ENCODE results near the gene KRT27.
A peak's percentile ranks its signal among the peaks of the same experiment; 100 is the strongest.

Gene KRT27

DNA sequence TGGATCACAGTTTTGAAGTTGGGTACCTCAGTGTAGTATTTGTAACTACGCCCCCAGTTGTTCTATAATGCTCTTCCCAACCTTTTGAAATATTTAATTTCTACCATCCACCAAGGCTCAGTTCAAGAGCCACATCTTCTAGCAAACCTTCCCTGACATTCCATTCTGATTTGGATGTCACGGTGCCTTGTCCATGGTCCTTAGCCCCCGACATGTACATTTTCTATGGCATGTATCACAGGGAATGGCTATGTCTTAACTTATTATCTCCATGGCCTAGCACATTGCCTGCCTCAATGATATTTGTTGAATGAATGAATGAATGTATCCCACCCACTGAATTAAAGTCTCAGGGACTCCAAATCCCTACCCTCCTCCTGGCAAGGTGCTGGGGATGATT, 23.8 kb upstream of the KRT27 start:
- DNase-seq: no peak

DNA sequence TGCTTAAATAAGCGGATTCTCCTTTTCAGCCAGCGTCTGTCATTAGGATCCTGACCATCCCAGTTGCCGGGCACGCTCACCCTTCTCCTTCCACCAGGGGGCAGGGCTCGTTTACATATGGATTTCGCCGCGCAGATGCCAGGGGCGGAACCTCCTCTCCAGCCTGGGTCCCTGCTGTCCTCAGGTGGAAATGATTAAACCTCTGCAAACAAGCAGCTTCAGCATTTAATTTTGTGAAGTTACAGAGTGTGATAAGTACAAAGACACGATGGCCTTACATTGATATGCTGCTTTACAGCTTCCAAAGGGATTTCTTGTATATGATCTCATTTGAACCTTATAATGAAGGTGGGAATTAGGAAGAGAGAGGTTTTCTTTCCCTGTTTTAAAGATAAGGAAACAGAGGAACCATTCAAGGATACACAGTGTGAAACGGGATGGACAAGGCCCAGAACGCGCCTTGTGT, 21.3 kb upstream of the KRT27 start:
- peak; percentile 77 for DNase-seq

DNA sequence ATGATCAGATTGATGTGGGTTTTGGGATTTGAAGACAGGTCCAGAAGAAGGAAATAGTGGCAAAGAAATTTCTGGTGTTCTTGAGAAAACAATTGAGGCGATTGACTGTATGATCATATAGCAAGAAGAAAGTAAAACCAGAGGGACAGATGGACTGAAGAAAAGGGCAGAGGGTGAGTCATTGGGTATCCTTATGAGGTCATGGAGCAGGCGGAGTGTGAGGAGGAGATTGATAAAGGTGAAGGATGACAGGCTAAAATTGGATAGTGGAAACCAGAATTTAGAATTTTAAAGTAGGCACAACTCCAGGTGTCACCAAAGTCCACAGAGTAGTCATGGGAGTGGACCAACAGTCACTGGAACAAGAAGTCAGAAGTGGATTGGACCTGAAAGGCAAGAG, 18.8 kb upstream of the KRT27 start:
- DNase-seq: no peak

DNA sequence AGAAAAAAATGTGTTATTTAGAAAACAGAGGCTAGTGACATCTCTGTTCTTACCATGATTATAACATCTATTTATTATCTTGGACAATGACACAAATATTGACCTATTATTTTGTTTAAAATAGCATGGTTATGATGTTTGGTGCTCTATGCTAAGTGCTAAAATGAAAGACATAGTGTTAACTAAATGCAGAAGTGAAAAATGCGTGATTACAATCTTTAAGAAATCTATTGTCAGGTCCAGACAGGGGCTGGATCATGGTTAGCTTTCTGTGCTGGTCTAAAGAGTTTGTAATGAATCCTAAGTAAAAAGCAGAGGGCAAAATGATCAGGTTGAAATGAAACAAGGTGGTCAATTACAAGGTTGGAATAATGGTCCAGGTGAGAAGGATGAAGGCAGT, 18.0 kb upstream of the KRT27 start:
- no peak for DNase-seq

DNA sequence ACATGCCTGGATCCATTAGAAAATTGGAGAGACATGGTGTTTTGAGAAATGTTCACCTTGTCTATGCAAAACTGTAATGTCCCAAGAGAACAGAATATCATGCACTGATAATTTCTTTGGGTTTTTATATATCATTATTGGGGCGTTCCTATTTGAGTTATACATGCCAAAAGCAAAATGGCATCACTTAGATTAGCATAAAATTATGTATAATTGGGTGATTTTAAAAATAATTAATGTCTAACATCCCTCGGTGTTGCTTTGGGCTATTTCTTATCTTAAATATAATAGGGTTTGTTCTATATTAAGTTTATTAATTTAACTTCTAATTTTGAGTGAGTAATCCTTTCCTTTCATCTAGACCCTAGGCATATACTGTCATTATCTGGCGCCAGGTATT, 17.5 kb upstream of the KRT27 start, which contains the start of gene KRT28:
Gene KRT28, minus strand, starts transcription at position 101 of the 400 bp plus-strand sequence. Its CDS starts 66 bp downstream, at position 35.
- DNase-seq: no peak

DNA sequence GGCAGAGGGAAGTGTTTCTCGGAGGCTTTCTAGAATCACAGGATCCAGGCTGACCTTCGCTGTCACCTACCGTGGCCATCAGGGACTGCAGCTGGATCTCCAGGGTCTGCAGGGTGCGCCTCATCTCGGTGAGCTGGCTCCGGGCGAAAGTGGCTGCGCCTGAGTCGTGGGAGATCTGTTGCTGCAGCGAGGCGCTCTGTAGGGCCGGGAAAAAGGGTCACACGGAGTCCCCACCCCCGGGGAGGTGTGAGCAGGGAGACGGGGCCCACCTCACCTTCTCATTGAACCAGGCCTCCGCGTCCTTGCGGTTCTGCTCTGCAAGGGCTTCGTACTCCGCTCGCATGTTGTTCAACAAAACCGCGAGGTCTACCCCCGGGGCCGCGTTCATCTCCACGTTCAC, 14.5 kb upstream of the KRT27 start:
- DNase-seq: no peak

DNA sequence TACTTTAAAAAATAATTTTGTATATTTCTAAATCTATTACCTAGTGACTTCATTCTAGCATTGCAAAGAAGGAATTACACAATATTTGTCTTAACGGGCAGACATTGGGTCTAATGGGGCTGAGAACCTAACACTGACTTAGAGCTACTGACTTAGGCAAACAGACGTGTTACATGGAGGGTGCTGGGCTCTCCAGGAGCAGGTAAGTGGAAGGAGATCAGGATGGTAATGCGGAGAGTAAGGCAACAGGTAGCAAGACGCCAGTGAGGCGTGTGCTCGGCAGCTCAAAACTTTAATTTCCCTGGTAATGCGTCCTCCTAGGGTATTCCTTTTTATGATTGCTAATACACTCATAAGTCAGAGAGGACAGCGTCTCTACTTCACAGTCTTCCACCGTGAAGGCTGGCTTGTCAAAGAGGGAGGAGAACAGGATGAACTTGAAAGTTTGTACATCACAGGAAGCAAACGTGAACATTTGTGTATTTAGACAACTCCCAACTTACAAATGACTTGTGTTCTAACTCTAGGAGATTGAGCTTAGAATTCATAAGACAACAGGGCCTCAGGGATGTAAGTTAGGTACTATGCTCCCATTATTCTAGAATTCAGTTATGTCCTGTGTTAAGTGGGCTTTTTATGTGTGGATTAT, 12.8 kb upstream of the KRT27 start:
- DNase-seq: no peak

DNA sequence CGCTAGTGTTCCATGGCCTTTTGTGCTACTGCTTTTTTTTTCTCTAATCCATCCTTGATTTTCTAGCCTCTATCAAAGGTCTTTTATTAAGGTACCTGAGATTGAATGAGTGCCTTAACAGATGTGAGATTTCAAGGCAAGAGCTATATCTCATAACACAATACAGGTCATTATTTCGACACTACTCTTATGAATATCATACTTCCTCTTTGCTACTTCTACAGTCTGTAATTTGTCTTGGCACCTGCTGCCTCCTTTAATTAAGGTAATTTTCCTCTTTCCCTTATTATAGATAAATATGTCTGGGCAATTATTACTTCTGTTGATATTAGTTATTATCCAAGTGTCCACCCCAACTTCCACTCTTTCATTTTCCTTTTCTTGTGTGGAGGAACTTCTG, 12.1 kb upstream of the KRT27 start:
- DNase-seq: no peak

DNA sequence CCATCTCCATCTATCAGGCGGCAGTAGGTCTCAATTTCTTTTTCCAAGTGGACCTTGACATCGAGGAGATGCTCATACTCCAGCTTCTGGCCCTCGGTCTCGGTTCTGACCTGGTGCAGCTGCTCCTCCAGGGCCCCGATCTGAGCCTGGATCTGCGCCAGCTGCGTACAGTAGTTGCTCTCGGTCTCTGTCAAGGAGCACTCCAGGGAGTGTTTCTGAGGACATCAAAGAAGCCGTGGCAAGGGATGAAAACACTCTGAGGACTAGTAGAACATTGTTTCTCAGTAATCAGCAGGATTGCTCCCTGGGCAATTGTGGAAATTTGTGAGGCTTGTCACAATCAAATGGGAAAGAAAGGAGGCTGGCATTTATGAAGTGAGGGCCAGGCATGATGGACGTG, 11.5 kb upstream of the KRT27 start:
- no peak for DNase-seq

DNA sequence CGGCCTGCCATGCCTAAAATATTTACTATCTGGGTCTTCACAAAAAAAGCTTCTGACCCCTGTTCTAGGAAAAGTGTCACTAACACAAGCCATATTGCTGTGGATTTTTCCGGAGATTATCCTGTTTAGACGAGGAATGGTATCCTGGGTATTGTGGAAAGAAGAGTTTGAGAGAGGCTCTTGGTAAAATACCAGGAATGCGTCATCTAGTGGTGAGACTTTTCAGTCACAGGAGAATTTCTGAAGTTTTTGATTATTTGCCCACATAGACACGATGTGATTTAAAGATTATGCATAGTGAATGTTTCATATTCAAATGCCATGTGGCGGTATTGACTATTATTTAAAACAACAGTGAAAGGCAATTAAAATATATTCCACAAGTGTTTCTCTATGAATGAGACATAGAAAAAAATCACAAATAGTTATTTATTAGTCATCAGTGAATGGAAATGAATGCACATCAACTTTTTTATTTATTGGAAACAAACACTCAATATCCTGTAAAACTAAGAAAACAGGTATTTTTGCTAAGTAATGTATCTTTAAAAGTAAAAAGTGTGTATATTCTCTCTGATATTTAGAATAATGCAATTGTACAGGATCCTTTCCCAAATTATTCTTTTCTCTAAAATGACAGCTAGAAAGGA, 9.6 kb upstream of the KRT27 start:
- peak; percentile 52 for DNase-seq

DNA sequence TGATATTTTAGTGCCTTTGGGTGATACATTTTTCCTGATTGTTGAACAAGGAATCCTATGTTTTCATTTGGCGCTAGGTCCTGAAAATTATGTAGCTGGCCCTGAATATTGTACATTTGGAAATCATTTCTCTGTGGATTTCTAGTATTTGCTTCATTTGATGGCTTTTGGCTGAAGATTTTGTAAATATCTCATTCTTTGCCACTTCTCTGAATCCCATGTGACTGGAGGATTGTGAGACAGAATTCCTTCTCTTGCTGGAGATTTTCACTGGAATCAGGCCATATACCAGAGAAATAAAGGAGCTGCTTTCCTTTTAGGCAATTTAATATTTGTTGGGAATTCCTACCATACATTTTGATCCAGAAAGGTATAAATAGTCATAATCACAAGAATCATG, 8.8 kb upstream of the KRT27 start:
- no peak for DNase-seq

DNA sequence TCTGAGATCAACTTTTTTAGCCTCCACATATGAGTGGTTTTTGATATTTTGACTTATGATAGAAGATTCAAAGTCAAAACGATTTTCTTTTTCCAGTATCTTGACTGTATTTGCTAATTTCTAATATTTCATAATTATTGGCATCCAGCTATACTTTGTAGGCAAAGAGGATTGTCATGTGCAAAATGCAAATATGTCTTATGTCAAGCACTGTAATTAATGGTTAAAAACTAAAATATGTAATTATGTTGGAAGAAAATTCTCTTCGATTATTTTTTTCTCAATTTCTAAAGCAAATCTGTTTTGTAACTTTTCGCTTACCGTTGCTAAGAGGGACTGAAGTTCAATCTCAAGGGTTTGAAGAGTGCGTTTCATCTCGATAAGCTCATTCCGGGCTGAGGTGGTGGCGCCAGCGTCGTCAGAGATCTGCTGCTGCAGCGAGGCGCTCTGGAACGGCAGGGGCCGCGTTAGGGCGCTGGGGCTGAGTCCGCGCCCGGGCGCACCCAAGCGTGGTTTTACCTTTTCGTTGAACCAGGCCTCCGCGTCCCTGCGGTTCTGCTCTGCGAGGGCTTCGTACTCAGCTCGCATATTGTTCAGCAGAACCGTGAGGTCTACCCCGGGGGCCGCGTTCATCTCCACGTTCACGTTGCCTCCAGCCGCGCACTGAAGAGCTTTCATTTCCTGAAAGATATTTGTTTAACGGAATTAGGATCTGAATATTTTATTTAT, 3.0 kb downstream of the KRT27 start:
- no peak for DNase-seq

DNA sequence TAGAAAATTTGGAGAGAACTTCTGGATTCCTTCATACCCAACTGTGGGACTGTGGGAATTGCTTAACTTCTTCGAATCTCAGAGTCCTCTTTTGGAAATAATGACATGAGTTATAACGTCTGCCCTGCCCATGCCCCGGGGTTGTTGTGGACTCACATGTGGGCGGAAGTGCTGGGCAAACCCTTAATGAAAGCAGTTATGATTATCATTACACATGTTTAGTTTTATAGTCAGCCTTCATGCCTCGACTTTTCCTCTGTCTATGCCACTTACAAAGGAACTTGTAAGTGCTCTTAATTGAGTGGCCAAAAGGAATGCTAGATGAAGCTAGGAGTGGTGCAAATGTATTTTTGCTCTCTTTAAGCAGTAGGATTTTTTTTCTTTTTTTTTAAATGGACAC, 3.9 kb downstream of the KRT27 start:
- DNase-seq: no peak

DNA sequence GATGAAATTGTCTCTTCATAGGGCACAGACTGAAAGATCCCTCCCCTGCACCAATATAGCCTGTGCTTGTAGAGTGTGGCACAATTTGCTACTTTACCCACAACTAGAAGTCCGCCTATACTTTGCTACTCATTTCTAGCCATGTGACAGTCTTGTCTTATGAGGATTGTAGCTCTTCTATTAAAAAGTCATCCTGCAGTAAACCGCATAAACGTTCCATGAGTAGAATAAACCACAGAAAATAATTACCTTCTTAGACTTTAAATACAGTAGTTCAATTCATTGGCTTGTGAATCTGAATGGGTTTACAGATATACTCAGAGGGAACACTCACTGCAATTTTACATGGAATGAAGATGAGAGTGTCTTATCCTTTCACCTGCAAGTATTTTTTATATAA, 4.4 kb downstream of the KRT27 start:
- DNase-seq: no peak

DNA sequence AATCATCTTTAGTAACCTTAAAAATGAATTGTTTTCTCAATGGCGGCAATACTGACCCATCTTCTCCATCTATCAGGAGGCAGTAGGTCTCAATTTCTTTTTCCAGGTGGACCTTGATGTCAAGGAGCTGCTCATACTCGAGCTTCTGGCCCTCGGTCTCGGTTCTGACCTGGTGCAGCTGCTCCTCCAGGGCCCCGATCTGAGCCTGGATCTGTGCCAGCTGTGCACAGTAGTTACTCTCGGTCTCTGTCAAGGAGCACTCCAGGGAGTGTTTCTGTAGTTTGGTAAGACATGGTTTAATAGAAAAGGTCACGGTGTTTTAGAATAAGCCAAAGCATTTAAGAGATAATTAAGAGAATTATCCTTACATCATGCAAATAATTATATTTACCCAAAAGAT, 4.9 kb downstream of the KRT27 start:
- no peak for DNase-seq

DNA sequence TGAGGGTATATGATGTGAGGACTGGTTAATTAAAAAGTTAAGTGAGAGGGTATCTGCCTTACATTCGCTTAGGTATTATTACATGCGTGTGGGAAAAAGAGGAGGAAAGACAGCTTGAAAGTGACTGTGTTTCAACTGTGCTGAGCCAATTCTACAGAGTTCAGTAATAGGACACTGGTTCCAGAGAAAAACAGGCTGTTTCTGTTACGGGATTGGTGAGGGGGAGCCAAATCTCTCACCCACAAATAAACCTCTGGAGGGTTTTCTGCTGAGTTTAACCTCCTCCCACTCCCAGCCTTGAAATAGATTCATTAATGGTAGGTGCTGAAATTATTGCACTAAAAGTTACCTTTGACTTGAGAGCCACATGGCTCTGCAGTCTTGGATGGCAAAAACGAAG, 6.4 kb downstream of the KRT27 start:
- DNase-seq: no peak

DNA sequence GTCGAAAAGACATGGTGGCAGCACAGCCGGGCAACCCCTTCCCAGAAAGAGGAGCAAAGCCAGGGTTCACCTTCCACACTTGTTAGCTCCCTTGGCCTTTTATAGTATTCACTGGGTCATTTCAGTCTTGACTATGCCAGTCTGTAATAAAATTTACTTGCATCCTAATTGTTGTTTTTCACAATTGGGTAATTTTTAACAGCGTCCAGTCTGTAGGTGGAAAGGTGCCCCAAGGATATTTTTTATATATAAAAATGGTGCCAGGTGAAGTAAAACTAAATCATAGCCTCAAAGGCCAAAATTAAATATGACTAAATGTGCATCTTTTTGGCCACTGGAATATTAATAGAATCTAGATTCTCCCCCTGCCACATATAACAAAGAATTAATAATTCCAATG, 10.2 kb downstream of the KRT27 start, which contains the start of gene KRT26:
Gene KRT26, minus strand, starts transcription at position 101 of the 400 bp plus-strand sequence. Its CDS starts 88 bp downstream, at position 13.
- DNase-seq: no peak

DNA sequence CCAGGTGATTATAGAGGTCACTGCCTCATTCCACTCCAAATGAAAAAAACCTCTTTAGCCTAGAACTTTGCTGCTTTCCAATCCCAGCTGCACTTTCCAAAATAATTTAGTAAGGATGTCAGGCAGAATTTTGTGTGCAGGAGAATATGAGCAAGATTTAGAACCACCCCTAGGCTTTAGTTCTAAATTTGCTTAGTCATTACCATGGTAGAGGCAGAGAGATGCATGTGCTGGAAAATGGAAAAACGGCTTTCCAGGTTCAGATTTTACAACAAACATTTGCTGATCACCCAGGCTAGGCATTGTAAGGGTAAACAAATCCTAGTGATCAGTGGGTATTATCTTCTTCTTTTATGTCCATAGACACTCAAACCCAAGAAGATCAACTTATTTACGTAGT, 16.7 kb downstream of the KRT27 start:
- no peak for DNase-seq

DNA sequence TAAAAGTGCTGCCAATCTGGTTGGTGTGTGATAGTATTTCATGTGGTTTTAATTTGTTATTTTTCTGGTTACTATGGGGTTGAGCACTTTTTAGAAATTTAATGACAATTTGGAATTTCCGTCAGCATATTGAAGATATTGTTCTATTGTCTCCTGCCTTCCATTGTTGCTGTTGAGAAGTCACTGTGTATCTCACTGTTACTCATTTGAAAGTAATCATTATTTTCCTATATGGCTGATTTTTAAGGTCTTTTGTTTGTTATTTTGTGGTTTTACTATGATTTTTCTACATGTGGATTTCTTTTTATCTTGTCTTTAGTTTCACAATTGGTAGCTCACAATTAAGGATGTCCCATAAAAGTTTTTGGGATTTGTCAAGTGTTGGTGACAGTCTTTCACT, 18.6 kb downstream of the KRT27 start:
- DNase-seq: no peak

DNA sequence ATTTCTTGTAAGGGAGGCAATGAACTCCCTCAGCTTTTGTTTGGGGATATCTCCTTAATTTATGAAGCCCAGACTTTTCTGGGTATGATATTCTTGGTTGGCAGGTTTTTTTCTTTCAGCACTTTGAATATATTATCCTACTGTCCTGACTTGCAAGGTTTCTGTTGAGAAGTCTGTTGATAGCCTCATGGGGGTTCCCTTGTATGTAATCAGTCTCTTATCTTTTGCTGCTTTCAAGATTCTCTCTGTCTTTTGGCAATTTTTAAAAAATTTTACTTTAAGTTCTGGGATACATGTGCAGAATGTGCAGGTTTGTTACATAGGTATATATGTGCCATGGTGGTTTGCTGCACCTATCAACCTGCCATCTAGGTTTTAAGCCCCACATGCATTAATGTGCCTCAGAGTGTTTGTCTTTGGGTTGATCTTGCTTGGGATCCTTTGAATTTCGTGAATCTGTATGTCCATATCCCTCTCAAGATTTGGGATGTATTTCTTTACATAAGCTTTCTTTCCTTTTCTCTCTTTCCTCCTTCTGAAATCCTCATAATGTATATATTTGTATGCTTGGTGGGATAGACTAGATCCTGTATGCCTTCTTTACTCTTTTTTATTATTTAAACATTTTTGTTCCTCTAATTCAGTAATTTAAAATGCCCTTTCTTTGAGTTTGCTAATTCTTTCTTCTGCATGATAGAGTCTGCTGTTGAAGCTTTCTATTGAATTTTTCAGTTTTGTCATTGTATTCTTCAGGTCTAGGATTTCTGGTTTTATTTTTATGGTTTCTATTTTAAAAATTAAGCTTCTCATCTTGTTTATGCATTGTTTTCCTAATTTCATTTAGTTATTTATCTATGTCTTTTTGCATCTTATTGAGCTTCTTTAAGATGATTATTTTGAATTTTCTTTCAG, 22.0 kb downstream of the KRT27 start:
- no peak for DNase-seq

DNA sequence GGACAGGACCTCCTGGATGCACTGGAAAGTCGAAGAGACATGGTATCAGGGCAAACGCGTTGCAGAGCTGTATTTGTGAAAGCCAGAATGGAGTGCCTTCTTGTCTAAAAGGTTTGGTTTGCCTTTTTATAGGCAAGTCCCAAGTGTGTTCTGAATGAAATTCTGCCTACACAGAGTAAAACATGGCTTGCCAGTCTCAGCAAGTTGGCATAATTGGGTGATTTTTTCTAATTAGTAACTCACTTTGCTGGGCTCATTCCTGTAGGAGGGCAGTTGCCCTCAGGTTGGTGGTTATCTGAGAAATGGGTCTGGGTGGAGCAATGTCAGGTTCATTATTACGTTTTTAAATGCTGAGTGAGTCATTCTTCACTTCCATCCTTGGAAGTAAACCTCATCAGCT, 27.1 kb downstream of the KRT27 start, which contains the start of gene KRT25:
Gene KRT25, minus strand, starts transcription at position 101 of the 400 bp plus-strand sequence. Its CDS starts 60 bp downstream, at position 41.
- no peak for DNase-seq

DNA sequence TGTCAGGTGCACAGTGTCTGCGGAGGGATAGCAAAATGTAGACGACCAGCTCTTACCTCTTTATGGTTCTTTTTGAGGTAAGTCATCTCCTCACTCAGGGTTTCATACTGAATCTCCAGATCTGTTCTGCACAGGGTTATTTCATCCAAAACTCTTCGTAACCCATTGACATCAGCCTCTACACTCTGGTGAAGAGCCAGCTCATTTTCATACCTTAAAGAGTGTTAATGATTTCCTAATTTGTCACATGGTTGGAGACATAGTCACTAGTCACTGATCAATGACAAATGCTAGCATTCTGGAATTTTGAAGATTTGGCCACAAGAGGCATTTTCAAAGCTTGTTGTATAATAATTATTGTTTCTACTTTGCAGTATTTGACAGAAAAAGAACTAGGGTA, 28.5 kb downstream of the KRT27 start:
- DNase-seq: no peak

DNA sequence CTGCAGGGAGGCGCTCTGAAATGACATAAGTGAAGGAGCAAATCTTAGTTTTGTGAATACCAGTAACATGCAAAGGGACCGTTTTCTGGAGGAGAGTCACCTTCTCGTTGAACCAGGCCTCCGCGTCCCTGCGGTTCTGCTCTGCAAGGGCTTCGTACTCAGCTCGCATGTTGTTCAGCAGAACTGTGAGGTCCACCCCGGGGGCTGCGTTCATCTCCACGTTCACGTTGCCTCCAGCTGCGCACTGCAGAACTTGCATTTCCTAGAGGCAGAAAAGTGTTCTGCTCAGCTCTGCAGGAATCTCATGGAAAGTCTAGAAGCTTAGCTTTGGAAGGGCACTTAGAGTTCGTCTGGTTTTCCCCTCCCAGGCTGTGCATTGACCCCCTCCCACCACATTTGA, 31.3 kb downstream of the KRT27 start:
- no peak for DNase-seq

Data from EL (cell line).